K562 (cell line): Measurements from ENCODE around the gene MACROH2A2. TPM values are rescaled to one million over a fixed set of nuclear protein-coding genes. Genes with fewer than 3 reads are reported as not detected.

Experiments used
- ATAC-seq: fragments of 200-7000 bp; cut with Tn5 transposase; 3 replicates; pipeline ENCODE4 v1.9.1; 2020; ENCODE audit warnings: moderate library complexity
- BruUV-seq: library from RNA; stranded (reverse); fragments of 400-500 nt; replicated peaks from 2 replicates; lab custom pipeline; 2021; lab: Mats Ljungman, UMichigan
- CTCF ChIA-PET: fragments of 300-600 bp; formaldehyde crosslinking; extraction: SDS; loops from one replicate; lab custom pipeline; 2021; ENCODE audit warnings: low intra/inter-chr PET ratio; lab: Yijun Ruan, JAX
- POLR2A ChIA-PET: fragments of 300-600, 350-650 bp; sonication (Branson Sonifier 250); formaldehyde crosslinking; extraction: SDS; loops from one replicate; lab custom pipeline; 2021; ENCODE audit warnings: antibody characterized with exemption, inconsistent platforms; lab: Yijun Ruan, JAX
- DNase-seq, 4 experiments: peaks; one replicate each; pipeline versions ENCODE4 v3.0.0 to v3.0.0-alpha.2; 2011 to 2018; ENCODE audit warnings: low spot score in 3 of 4, mixed read lengths in 3 of 4; ENCODE audit errors: extremely low read depth in 1 of 4
- FAIRE-seq: peaks from 2 replicates; lab custom pipeline; 2011; peaks lifted over from hg19 to GRCh38; lab: Jason Lieb, UNC
- H2AFZ ChIP-seq: 2 replicates; pipeline ENCODE4 v1.6.0; 2011; ENCODE audit warnings: low read depth, low read length, control low read depth, inconsistent platforms
- H3K27ac ChIP-seq: fragments of 200-600 bp; 3 replicates; pipeline ENCODE4 v1.8.0; 2011; ENCODE audit warnings: low read depth, mild to moderate bottlenecking, control low read depth, inconsistent platforms, low read length, moderate library complexity, mixed read lengths; ENCODE audit errors: extremely low read depth
- H3K27me3 ChIP-seq, 2 experiments: fragments of 300-600 bp in 1 of 2; 2 replicates in 1 of 2; 3 replicates in 1 of 2; pipeline versions ENCODE4 v1.6.0 to v1.8.0; 2011; ENCODE audit warnings: inconsistent platforms in 2 of 2, low read length in 2 of 2, mild to moderate bottlenecking in 1 of 2, mixed read lengths in 1 of 2, moderate library complexity in 1 of 2; ENCODE audit not compliant: control insufficient read depth in 2 of 2, insufficient read depth in 2 of 2
- H3K36me3 ChIP-seq: fragments of 300-600 bp; 3 replicates; pipeline ENCODE4 v1.8.0; 2011; ENCODE audit warnings: mild to moderate bottlenecking, low read length, inconsistent platforms; ENCODE audit not compliant: control insufficient read depth, insufficient read depth
- H3K4me1 ChIP-seq, 2 experiments: fragments of 200-600 bp in 1 of 2; replicated peaks in 1 of 2; 2 replicates in 1 of 2; 3 replicates in 1 of 2; pipeline versions ENCODE4 v1.5.1 to v1.8.0; 2011; ENCODE audit warnings: inconsistent platforms in 2 of 2, low read length in 2 of 2, mild to moderate bottlenecking in 1 of 2, mixed read lengths in 1 of 2, moderate library complexity in 1 of 2; ENCODE audit not compliant: control insufficient read depth in 2 of 2, insufficient read depth in 2 of 2
- H3K4me2 ChIP-seq: 2 replicates; pipeline ENCODE4 v1.6.1; 2011; ENCODE audit warnings: low read length, control low read depth, inconsistent platforms, mixed read lengths; ENCODE audit not compliant: insufficient read depth
- H3K4me3 ChIP-seq: fragments of 200-600 bp; sonication (generic), shearing (Covaris generic); 2 replicates; pipeline ENCODE4 v1.5.1; 2016; ENCODE audit warnings: control low read depth, inconsistent platforms
- H3K79me2 ChIP-seq: fragments of 200-600 bp; 3 replicates; pipeline ENCODE4 v1.8.0; 2011; ENCODE audit warnings: low read length, inconsistent platforms; ENCODE audit not compliant: control insufficient read depth, insufficient read depth
- H3K9ac ChIP-seq, 2 experiments: 2 replicates each; pipeline versions ENCODE4 v1.6.0 to v1.6.1; 2011; ENCODE audit warnings: low read depth in 2 of 2, low read length in 2 of 2, control low read depth in 1 of 2, inconsistent platforms in 1 of 2, mild to moderate bottlenecking in 1 of 2, mixed read lengths in 1 of 2; ENCODE audit not compliant: insufficient read depth in 1 of 2
- H3K9me1 ChIP-seq: one replicate; pipeline ENCODE4 v1.6.0; 2011; ENCODE audit warnings: inconsistent platforms, mild to moderate bottlenecking, low read length, moderate library complexity; ENCODE audit not compliant: control insufficient read depth, insufficient read depth
- H3K9me3 ChIP-seq: replicated peaks from 2 replicates; pipeline ENCODE4 v1.5.1; 2011; ENCODE audit warnings: low read depth, low read length, inconsistent platforms; ENCODE audit not compliant: control insufficient read depth, insufficient read depth
- H4K20me1 ChIP-seq: replicated peaks from 2 replicates; pipeline ENCODE4 v1.6.1; 2011; ENCODE audit warnings: low read length, inconsistent platforms, mixed read lengths; ENCODE audit not compliant: control insufficient read depth, insufficient read depth
- ARID3A ChIP-seq: IDR thresholded peaks from 2 replicates; pipeline ENCODE4 v1.6.1; 2012; ENCODE audit warnings: low read depth, low read length, improper control_type of control experiment, borderline replicate concordance
- ATF4 ChIP-seq: fragments of 450-650 bp; formaldehyde crosslinking; IDR thresholded peaks from 2 replicates; pipeline ENCODE4 v1.4.0; 2022; ENCODE audit warnings: mild to moderate bottlenecking, moderate library complexity
- CBX2 ChIP-seq: fragments of 200-600 bp; sonication (generic); IDR thresholded peaks from one replicate; pipeline ENCODE4 v1.6.1; 2012; ENCODE audit warnings: mild to moderate bottlenecking, low read length, inconsistent platforms; ENCODE audit not compliant: insufficient read depth, poor library complexity, severe bottlenecking
- CEBPZ ChIP-seq: fragments of 150-350 bp; IDR thresholded peaks from 2 replicates; pipeline ENCODE4 v1.6.1; 2014; ENCODE audit warnings: low read depth, mild to moderate bottlenecking, low read length, borderline replicate concordance
- E4F1 ChIP-seq: fragments of 250-450 bp; sonication (Bioruptor Pico); IDR thresholded peaks from 2 replicates; pipeline ENCODE4 v1.5.0; 2021; ENCODE audit warnings: mild to moderate bottlenecking, borderline replicate concordance
- HIVEP1 ChIP-seq: fragments of 250-450 bp; sonication (Bioruptor Pico); IDR thresholded peaks from 2 replicates; pipeline ENCODE4 v1.4.0; 2020; ENCODE audit warnings: mild to moderate bottlenecking
- HMBOX1 ChIP-seq: sonication (generic); IDR thresholded peaks from 2 replicates; pipeline ENCODE4 v1.6.1; 2016
- LCOR ChIP-seq: sonication (generic); formaldehyde crosslinking; IDR thresholded peaks from 2 replicates; pipeline ENCODE4 v1.8.0; 2022; ENCODE audit warnings: mild to moderate bottlenecking, missing genetic modification reagents
- NR3C1 ChIP-seq: sonication (generic); formaldehyde crosslinking; IDR thresholded peaks from 2 replicates; pipeline ENCODE4 v1.8.1; 2022; ENCODE audit warnings: missing genetic modification reagents
- RBM15 ChIP-seq: fragments of 200-400 bp; formaldehyde crosslinking; IDR thresholded peaks from 2 replicates; pipeline ENCODE4 v1.6.1; 2018; ENCODE audit warnings: mild to moderate bottlenecking, low read length, moderate library complexity; ENCODE audit not compliant: insufficient read depth
- SIN3B ChIP-seq: fragments of 450-650 bp; IDR thresholded peaks from 2 replicates; pipeline ENCODE4 v1.6.1; 2017; ENCODE audit warnings: low read depth, mild to moderate bottlenecking, moderate library complexity
- ZNF3 ChIP-seq: fragments of 250-450 bp; sonication (Bioruptor Pico); IDR thresholded peaks from 2 replicates; pipeline ENCODE4 v1.5.0; 2021; ENCODE audit warnings: mild to moderate bottlenecking, moderate library complexity
- WGBS: fragments of 100-300 bp; shearing (Covaris generic); methylation state at CpG from one replicate; pipeline ENCODE4 v1.1.6; 2016; ENCODE audit warnings: low coverage, mixed read lengths; ENCODE audit not compliant: insufficient coverage; ENCODE audit errors: missing lambda C conversion rate; 5-methylcytosine and 5-hydroxymethylcytosine counted together
- in situ Hi-C: fragments of 300-500 bp; cut with MboI; formaldehyde crosslinking; loops from 4 replicates; pipeline ENCODE4 v1.15.0; 2018; ENCODE audit warnings: inconsistent platforms, mixed read lengths
- intact Hi-C: fragments of 100-400 bp; cut with micrococcal nuclease; formaldehyde crosslinking; loops from 2 replicates; pipeline ENCODE4 v1.14.2; 2022
- polyA plus RNA-seq, 8 experiments: library from polyadenylated mRNA; depleted of rRNA in 4 of 8; stranded (reverse) in 5 of 8; unstranded in 3 of 8; fragments of >200 nt; fragmentation: Nextera tagmentation in 2 of 8; fragmentation: Illumina TruSeq in 1 of 8; extraction: Ambion mirVana in 2 of 8; extraction: Trizol in 1 of 8; gene quantifications; 2 replicates each; pipeline versions ENCODE4 v1.2.1 to v1.2.3, GENCODE V29; 2011 to 2014; ENCODE audit warnings: inconsistent platforms in 1 of 8, missing spikeins in 1 of 8
- total RNA-seq, 7 experiments: library from RNA; depleted of rRNA in 6 of 7; stranded (reverse); fragments of >200 nt in 6 of 7; fragmentation: Illumina TruSeq in 2 of 7; extraction: Trizol in 2 of 7; gene quantifications; 2 replicates each; pipeline versions ENCODE4 v1.2.1 to v1.2.3, GENCODE V29; 2011 to 2021; ENCODE audit warnings: low replicate concordance in 1 of 7

The MACROH2A2 gene
- total and polyA plus RNA-seq, 9 of the 15 experiments (the other 6 are each of a cell fraction or from before 2014, with no cell fraction given), result 0.07 TPM; not detected in 8

GRCh38 chr10:70084189-70084588 is 31.5 kb downstream of the MACROH2A2 start:
- Histone ChIP-seq H3K27ac (no peak overlapping the region), H3K36me3 (no peaks in the 10 kb centered on the region), H3K9me3 (no peaks in the 10 kb centered on the region), H2AFZ (no peak overlapping the region), H4K20me1 (peaks cover 6% of the 10 kb centered on the region; the same call in 1 of the 2 replicates), H3K4me2 (no peak overlapping the region), H3K79me2 (no peaks in the 10 kb centered on the region), H3K4me1 (no peaks in the 10 kb centered on the region), H3K27me3 (peaks cover 40 to 59% of the 10 kb centered on the region in 2 experiments), H3K9me1 (no peaks in the 10 kb centered on the region), H3K9ac (no peak overlapping the region), H3K4me3 (no peak overlapping the region)
- in situ Hi-C loops, result no loop called here
- intact Hi-C loops, result no loop called here
- WGBS, result 0% methylated on average over 5 of the region's 6 CpGs
- ATAC-seq (no peak; the same call in 2 of the 3 replicates), DNase-seq (no peak), FAIRE-seq (no peak)
- ChIA-PET POLR2A (no interaction called here), CTCF (interaction anchor here (0.6 kb wide), 1 partner anchor 181 kb away, joined by 3 read pairs; no protein-coding TSS in a partner anchor)
- no TSS peak for BruUV-seq
- no peak for TF ChIP-seq HIVEP1 (CRISPR knock-in tag)
- no peak for TF ChIP-seq HMBOX1
- no peak for TF ChIP-seq SIN3B
- TF ChIP-seq CEBPZ, result no peak
- no peak for TF ChIP-seq CBX2
- no peak for TF ChIP-seq E4F1 (CRISPR knock-in tag)
- no peak for TF ChIP-seq ZNF3 (CRISPR knock-in tag)
- TF ChIP-seq RBM15, result no peak
- TF ChIP-seq ATF4 (CRISPR knock-in tag), result no peak
- TF ChIP-seq LCOR (CRISPR knock-in tag), result no peak
- no peak for TF ChIP-seq NR3C1 (CRISPR knock-in tag)
- no peak for TF ChIP-seq ARID3A
